Stimulated activated CD4-positive, alpha-beta T cell treated with anti-CD3 and anti-CD28 coated beads, TNF-alpha, amount 100 ng/mL, for 1 hour (primary cell): ENCODE data around the gene ARHGAP8.
"Not testable (repeated sequence)": the region's sequence is repeated elsewhere in the genome, so short reads cannot be mapped to it uniquely, and the experiment has no call there.

Experiments
- DNase-seq, 3 donors: peaks; one replicate each; pipeline ENCODE4 v3.0.0-alpha.2; 2020; ENCODE audit warnings: low read depth in 3 of 3, low spot score in 1 of 3

Gene ARHGAP8

GRCh38 chr22:44739024-44739423, 13.4 kb upstream of the ARHGAP8 start:
- DNase-seq = no peak

GRCh38 chr22:44739666-44740065, 12.7 kb upstream of the ARHGAP8 start:
- not testable (repeated sequence) for DNase-seq

DNA sequence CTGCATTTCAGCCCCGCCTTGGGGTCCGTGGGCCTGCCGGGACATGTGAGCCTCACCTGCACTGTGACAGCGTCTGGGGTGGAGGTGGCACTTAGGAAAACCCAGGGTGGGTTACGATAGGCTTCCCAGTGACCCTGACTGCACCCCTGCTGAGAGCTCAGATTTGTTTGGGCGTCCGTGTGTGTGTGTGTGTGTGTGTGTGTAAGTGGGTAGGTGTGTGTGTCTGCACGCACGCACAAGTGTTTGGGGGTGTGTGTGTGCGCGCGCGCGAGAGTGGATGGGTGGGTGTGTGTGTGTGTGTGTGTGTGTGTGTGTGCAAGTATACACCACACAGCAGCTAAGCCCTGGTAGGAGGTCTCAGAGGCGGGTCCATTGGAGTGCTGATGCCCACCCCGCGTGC, 12.1 kb upstream of the ARHGAP8 start:
- no peak for DNase-seq

DNA sequence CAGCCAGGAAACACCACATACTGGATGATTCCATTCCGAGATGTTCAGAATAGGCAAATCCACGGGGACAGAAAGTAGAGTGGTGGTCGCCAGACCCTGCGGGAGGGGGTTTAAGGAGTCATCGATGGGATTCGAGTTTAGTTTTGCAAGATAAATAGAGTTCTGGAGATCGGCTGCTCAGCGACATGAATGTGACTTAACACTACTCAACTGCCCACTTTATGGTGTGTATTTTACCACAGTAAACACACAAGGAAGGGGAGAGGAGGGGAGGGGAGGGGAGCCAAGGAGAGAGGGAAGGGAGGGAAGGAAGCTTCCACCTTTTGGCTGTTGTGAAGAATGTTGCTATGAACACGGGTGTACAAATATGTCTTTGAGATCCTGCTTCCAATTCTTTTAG, 10.4 kb upstream of the ARHGAP8 start:
- DNase-seq = no peak

- no peak for DNase-seq
Measured at GRCh38 chr22:44743247-44743646, 9.1 kb upstream of the ARHGAP8 start.

GRCh38 chr22:44743804-44744211, 8.6 kb upstream of the ARHGAP8 start:
- no peak for DNase-seq

- DNase-seq = no peak
Measured at GRCh38 chr22:44745853-44746789, 6.3 kb upstream of the ARHGAP8 start.

DNA sequence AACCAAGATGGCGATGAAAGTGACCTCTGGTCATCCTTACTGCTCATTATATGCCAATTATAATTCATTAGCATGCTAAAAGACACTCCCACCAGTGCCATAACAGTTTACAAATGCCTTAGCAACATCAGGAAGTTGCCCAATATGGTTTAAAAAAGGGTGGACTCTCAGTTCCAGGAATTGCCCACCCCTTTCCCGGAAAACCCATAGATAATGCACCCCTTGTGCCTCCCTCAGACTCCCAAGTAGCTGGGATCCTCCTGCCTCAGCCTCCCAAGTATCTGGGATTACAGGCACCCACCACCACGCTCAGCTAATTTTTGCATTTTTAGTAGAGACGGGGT, 4.6 kb upstream of the ARHGAP8 start:
- DNase-seq = not testable (repeated sequence)

- DNase-seq = no peak
Measured at GRCh38 chr22:44748524-44748923, 3.9 kb upstream of the ARHGAP8 start.

DNA sequence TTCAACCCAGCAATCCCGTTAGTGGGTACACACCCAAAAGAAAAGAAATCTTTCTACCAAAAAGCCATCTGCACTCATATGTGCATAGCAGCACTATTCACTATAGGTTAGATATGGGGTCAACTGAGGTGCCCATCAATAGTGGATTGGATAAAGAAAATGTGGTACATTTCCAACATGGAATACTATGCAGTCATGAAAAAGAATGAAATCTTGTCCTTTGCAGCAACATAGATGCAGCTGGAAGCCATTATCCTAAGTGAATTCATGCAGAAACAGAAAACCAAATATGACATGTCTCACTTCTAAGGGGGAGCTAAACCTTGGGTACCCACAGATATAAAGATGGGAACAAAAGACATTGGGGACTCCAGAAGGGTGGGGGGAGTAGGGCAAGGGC, 1.9 kb upstream of the ARHGAP8 start:
- no peak for DNase-seq

DNA sequence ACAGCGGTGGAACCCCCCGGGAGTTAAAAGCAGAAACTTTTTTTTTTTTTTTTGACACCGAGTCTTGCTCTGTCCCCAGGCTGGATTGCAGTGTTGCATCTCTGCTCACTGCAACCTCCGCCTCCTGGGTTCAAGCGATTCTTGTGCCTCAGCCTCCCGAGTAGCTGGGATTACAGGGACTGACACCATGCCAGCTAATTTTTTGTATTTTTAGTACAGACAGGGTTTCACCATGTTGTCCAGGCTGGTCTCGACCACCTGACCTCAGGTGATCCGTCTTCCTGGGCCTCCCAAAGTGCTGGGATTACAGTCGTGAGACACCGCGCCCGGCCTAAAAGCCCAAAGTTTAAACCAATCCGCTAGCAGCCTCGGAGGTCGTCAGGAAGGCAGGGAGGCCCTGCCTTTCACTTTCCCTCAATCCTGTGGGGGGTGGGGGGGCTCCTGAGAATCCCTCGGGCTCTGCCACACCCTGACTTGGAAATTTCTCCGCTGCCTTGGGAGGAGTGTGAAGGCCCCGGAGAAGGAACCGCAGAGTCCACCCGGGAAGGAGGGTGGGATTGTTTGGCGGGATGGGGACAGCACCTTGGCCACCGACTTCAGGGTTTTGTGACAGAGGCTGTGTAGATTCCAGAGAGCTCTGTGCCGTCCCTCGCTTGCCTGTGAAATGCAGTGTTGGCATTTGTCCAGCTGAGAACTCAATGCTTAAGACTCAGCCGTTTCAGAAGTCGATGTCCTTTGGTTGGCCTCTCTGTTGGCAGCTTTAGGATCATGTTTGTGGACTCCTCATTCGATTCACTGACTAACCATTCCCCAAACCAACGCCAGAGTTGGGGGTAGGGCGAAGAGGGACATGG, 1.0 kb downstream of the ARHGAP8 start:
- DNase-seq = no peak

- DNase-seq = no peak
Measured at GRCh38 chr22:44754998-44755397, 2.6 kb downstream of the ARHGAP8 start.

DNA sequence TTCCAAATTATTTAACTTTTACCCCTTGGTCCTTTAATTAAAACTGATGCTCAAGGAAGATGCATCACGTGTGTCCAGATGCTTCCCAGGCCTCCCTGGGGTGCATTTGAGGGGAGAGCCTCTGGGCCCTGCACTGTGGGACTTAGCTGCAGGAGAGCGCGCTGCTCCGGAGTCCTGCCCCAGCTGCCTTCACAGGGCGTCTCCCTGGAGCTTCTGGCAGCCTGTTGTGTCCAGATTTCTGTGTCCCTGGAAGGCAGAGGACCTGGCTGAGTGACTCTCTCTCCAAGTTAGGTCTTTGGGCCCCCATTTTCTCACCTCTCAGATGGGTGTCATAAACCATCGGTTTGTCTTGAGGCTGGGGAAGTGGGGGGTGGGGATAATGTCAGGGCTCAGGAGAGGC, 3.0 kb downstream of the ARHGAP8 start:
- no peak for DNase-seq

DNA sequence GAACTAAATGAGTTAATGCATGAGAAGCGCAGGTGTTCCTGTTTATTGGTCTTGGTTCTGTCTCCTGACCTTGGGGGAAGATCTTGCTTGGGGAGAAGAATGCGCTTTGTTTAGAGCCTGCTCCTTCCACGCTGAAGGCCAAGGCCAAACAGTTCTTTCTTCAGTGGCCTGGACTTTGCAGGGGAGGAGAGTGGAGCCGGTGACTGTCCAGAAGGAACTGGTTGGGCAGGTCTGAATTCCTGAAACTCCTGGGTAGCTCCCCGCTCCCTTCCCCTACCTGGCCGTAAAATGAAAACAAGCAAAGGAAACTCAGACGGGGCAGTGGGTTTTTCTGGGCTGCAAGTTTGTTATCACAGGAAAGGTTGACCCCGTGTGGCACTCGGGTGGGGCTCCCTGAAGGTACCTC, 3.6 kb downstream of the ARHGAP8 start:
- DNase-seq = no peak

DNA sequence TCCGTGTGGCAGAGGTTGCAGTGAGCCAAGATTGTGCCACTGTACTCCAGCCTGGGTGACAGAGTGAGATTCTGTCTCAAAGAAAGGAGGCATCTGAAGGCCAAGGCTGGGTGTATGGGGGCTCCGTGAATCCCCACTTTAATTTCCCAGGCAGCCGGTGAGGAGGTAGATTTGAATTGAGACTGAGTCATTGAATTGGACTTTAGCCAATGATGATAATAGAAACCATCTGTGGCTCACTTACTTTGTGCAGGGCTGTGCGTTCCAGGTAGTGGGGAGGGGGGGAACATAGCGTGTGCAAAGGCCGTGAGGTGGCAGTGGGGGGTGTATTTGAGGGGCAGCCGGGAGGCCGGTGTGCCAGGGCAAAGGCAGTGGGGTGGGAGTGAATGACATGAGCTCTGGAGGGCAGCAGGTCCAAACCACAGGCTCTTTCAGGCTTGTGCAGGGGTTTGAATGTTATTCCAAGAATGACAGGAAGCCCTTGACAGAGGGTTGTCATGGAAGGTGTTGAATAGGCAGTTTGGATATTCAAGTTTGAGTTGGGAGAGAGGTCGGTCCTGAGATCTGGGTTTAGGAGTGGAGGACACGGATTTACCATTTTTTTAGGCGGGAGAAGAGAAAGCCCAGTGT, 6.1 kb downstream of the ARHGAP8 start:
- no peak for DNase-seq

DNA sequence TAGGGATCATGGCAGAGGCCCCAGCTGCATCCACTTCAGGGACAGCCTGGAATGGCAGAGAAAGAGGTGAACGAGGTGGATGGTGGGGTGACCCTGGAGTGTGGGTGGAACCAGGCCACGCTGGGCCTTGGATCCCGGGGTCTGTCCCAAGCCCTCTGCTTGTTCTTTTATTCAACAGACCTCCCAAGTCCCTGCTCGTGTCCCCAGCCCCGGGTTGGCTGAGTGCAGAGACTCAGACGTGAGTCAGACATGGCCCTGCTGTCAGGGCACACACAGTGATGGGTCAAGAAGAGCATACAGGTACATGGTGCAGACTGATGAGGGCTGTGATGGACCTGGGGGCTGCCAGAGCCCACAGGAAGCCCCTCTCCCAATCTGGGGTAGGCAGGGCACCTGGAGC, 6.6 kb downstream of the ARHGAP8 start:
- no peak for DNase-seq

DNA sequence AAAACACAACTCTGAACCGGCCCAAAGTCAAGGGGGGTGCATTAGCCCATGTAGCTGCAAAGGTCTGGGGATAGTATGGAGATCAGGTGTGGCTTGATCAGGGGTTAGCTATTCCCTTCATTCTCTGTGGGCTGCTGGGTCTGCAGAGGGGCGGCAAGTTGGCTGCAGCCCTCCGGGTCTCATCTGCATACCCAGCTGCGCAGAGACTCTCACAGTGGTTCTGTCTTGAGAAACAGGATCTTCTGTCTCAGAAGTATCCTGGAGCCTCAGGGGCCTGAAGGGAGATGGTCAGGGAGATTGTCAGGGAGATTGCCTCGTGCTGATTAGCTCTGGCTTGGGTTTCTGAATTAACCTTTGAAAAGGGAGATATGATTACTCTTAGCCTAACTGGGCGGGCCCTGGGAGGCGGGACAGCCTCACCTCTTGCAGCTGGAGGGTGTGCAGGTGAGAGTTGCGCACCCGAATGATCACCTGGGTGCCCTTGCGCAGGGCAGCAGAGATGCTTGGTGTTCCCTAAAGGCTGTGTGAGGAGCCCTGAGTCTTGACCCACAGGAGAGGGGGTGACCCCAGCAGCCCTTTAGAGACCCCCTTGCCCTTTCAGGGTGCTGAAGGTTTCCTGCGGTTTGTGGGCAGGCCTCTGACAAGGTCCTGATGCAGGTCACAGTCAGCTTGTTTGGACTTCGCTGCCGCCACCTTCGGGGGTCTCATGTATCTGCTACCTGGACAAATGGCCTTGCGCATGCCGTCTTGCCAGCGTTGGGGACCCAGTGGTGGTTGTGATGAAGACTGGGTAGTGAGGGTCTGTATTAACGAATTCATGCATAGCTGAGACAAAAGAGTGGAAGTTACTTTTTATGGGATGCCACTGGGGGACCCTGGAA, 7.3 kb downstream of the ARHGAP8 start:
- no peak for DNase-seq

DNA sequence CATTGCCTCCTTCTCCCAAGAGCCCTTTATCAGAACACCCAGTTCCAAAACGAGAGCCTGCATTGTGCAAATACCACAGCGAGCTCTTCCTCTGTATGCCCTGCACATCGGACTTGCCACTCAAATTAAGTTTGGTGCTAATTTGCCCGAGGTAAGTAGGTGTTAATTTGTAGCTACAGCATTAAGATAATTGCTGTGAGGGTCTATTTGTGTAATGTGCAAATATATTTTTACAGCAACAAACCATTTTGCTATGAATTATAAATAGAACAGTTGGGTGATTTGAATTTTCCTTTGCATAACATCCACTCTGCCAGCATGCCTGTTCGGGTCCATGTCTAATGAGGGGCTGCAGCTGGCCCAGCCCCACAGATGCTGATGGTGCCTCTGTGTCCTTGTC, 8.1 kb downstream of the ARHGAP8 start:
- DNase-seq = no peak

- DNase-seq = no peak
Measured at GRCh38 chr22:44761025-44761424, 8.7 kb downstream of the ARHGAP8 start.

- no peak for DNase-seq
Measured at GRCh38 chr22:44764373-44764772, 12.0 kb downstream of the ARHGAP8 start.

DNA sequence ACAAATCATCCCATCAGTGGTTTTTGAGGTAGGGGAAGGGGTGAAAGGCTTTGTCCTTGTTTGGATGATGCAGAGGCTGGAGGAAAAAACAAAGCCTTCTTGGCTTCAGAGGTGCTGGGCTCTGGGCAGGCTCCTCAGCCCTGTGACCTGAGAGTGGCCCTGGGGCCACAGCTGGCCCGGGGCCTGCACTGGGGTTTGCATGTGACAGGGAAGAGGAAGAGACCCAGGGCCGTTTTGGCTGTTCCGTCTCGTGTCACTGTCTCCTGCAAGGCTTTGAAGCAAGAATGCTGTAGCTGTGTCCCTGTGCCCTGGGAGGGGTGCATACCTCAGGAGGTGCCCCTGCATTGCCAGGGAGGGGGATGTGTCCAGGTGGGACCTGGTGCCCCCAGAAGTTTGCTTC, 12.6 kb downstream of the ARHGAP8 start:
- DNase-seq = no peak
